ACHN (cell line): ENCODE results near the gene TOMM22.
A peak's percentile ranks its signal among the peaks of the same experiment; 100 is the strongest.

Experiments used
- DNase-seq: peaks from one replicate; pipeline ENCODE4 v3.0.0-alpha.2; 2015
- in situ Hi-C: cut with HindIII; loops from 2 replicates; pipeline ENCODE4 v1.10.0; 2017; ENCODE audit warnings: low sequenced_read_pairs, low pct_ligation_motif_present, low pct_unique_long_range_greater_than_20kb

The TOMM22 gene

GRCh38 chr22:38689651-38690050 is 7.9 kb downstream of the TOMM22 start:
- in situ Hi-C loops: no loop called here
- no peak for DNase-seq

- in situ Hi-C loops: no loop called here
- DNase-seq: no peak
Observed at GRCh38 chr22:38694049-38694448, 12.3 kb downstream of the TOMM22 start.

GRCh38 chr22:38694940-38695339 is 13.2 kb downstream of the TOMM22 start:
- DNase-seq: no peak
- in situ Hi-C loops: no loop called here

GRCh38 chr22:38696606-38697424 is 15.1 kb downstream of the TOMM22 start:
- peak; percentile 68 for DNase-seq

GRCh38 chr22:38697425-38698089 is 15.8 kb downstream of the TOMM22 start:
- in situ Hi-C loops: no loop called here
- DNase-seq: no peak

More at GRCh38 chr22:38696606-38697424, 15.1 kb downstream of the TOMM22 start:
- in situ Hi-C loops: no loop called here

GRCh38 chr22:38698407-38699094 is 16.8 kb downstream of the TOMM22 start:
- in situ Hi-C loops: no loop called here

GRCh38 chr22:38699143-38699542 is 17.4 kb downstream of the TOMM22 start:
- no peak for DNase-seq
- in situ Hi-C loops: no loop called here

More at GRCh38 chr22:38698407-38699094, 16.8 kb downstream of the TOMM22 start:
- no peak for DNase-seq

- in situ Hi-C loops: no loop called here
- DNase-seq: peak; percentile 61
Observed at GRCh38 chr22:38699784-38700183, 18.0 kb downstream of the TOMM22 start.

GRCh38 chr22:38700270-38700788 is 18.6 kb downstream of the TOMM22 start:
- in situ Hi-C loops: no loop called here
- peak; percentile 64 for DNase-seq

- in situ Hi-C loops: no loop called here
- DNase-seq: peak; percentile 92
Observed at GRCh38 chr22:38700789-38701628, 19.3 kb downstream of the TOMM22 start, which contains the start of gene JOSD1. Gene JOSD1, minus strand, starts transcription at chr22:38700943. Its CDS starts 956 bp downstream, at chr22:38699987.

GRCh38 chr22:38704654-38705234 is 23.0 kb downstream of the TOMM22 start:
- DNase-seq: no peak
- in situ Hi-C loops: no loop called here

- DNase-seq: peak; percentile 99
- in situ Hi-C loops: no loop called here
Observed at GRCh38 chr22:38705235-38706100, 23.7 kb downstream of the TOMM22 start, which contains the start of gene GTPBP1. Gene GTPBP1, plus strand, starts transcription at chr22:38705944. Its CDS starts 12 bp downstream, at chr22:38705956.

- in situ Hi-C loops: no loop called here
- DNase-seq: peak; percentile 32
Observed at GRCh38 chr22:38706101-38706900, 24.5 kb downstream of the TOMM22 start.

GRCh38 chr22:38706901-38707195 is 25.1 kb downstream of the TOMM22 start:
- in situ Hi-C loops: no loop called here
- DNase-seq: no peak

GRCh38 chr22:38707346-38707745 is 25.6 kb downstream of the TOMM22 start:
- in situ Hi-C loops: no loop called here
- DNase-seq: peak; percentile 8

- in situ Hi-C loops: no loop called here
- no peak for DNase-seq
Observed at GRCh38 chr22:38707984-38708383, 26.2 kb downstream of the TOMM22 start.
